Kidney epithelial cell (primary cell): Measurements from ENCODE around the gene UGGT1. TPM values are rescaled to one million over a fixed set of nuclear protein-coding genes. Genes with fewer than 3 reads are reported as not detected.

Experiments used
- DNase-seq: peaks from one replicate; pipeline ENCODE4 v3.0.0-alpha.2; 2010; ENCODE audit warnings: low read depth
- H3K27me3 ChIP-seq: 2 replicates; pipeline ENCODE4 v1.6.0; 2011; ENCODE audit warnings: low read length; ENCODE audit not compliant: control insufficient read depth, insufficient read depth
- H3K36me3 ChIP-seq: 2 replicates; pipeline ENCODE4 v1.5.1; 2011; ENCODE audit warnings: low read length; ENCODE audit not compliant: control insufficient read depth, insufficient read depth
- H3K4me3 ChIP-seq: 2 replicates; pipeline ENCODE4 v1.5.1; 2011; ENCODE audit warnings: low read depth, mild to moderate bottlenecking, control low read depth, low read length
- total RNA-seq: library from RNA; depleted of rRNA; stranded (reverse); fragments of >200 nt; gene quantifications from 2 replicates; pipeline ENCODE4 v1.2.3, GENCODE V29; 2015
- TF ChIP-seq, protein P1 (sequence below): IDR thresholded peaks from 2 replicates; pipeline ENCODE4 v1.5.1; 2011; ENCODE audit warnings: mild to moderate bottlenecking, moderate library complexity, low read length, control low read depth, inconsistent platforms; ENCODE audit not compliant: insufficient read depth, poor library complexity, severe bottlenecking

Gene UGGT1
- total RNA-seq, 1 donor from 2014 or later: 67.8 TPM

DNA sequence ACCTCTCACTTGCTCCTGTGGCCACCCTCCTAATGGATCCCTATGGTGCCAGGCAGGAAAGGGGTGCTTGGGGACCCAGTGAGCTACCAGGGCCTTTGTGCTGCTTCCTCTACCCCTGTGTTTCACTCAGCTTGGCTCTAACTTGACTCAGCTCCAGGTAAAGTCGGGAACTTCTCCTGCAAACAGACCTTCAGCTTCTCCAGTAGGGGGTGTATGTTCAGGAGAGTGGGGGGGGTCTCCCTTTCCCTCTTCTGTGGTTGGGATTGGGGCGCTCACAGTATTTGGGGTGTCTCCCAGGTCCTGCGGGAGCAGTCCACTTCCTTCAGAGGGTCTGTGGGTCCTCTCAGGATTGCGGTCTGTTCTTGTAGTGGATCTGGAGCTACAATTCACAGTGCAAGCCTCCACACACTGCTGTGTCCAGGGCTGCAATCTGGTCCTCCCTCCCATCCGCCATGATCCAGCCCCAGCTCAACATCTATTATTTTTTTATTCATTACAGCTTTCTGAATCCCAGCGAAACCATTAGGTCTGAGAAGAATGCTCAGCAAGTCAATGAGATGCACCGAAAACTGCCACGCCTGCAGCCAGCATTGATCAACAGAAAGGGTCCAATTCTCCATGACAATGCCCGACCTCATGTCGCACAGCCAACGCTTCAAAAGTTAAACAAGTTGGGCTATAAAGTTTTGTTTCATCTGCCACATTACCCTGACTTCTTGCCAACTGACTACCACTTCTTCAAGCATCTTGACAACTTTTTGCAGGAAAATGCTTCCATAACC, 36.7 kb upstream of the UGGT1 start:
- H3K36me3 ChIP-seq: no peaks in the 10 kb centered on the region
- TF ChIP-seq, protein P1, sequence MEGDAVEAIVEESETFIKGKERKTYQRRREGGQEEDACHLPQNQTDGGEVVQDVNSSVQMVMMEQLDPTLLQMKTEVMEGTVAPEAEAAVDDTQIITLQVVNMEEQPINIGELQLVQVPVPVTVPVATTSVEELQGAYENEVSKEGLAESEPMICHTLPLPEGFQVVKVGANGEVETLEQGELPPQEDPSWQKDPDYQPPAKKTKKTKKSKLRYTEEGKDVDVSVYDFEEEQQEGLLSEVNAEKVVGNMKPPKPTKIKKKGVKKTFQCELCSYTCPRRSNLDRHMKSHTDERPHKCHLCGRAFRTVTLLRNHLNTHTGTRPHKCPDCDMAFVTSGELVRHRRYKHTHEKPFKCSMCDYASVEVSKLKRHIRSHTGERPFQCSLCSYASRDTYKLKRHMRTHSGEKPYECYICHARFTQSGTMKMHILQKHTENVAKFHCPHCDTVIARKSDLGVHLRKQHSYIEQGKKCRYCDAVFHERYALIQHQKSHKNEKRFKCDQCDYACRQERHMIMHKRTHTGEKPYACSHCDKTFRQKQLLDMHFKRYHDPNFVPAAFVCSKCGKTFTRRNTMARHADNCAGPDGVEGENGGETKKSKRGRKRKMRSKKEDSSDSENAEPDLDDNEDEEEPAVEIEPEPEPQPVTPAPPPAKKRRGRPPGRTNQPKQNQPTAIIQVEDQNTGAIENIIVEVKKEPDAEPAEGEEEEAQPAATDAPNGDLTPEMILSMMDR: no peak
- no peak for DNase-seq
- no peak overlapping the region for H3K4me3 ChIP-seq
- no peaks in the 10 kb centered on the region for H3K27me3 ChIP-seq

DNA sequence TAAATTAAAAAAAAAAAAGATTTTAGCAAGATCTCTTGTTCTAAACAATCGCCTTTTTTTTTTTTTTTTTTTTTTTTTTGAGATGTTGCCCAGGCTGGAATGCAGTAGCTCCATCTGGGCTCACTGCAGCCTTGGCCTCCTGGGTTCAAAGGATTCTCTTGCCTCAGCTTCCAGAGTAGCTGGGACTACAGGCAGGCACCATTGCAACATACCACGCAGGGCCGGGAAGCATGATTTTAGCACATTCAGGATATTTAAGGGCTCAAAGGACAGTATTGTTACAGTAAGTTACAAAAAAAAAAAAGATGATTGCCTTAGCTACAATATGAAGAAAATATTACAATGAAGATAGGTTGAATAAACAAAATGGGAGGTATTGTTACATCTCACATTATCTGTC, 33.7 kb upstream of the UGGT1 start:
- H3K27me3 ChIP-seq: no peaks in the 10 kb centered on the region
- H3K36me3 ChIP-seq: no peaks in the 10 kb centered on the region
- H3K4me3 ChIP-seq: no peak overlapping the region
- TF ChIP-seq, protein P1: no peak
- no peak for DNase-seq

DNA sequence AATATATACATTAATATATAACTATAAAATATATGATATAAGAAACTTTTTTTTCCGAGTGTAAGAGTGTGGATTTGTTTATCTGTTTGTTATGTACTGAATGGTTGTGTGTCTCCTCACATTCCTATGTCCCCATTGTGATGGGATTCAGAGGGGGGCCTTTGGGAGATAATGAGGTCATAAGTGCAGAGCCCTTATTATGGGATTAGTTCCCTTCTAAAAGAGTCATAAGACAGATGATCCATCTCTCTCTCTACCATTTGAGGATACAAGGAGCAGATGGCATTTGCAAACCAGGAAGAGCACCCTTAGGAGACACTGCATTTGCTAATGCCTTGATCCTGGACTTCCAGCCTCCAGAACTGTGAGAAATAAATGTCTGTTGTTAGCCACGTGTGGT, 32.9 kb upstream of the UGGT1 start:
- no peak overlapping the region for H3K4me3 ChIP-seq
- TF ChIP-seq, protein P1: no peak
- H3K27me3 ChIP-seq: no peaks in the 10 kb centered on the region
- DNase-seq: no peak
- no peaks in the 10 kb centered on the region for H3K36me3 ChIP-seq

DNA sequence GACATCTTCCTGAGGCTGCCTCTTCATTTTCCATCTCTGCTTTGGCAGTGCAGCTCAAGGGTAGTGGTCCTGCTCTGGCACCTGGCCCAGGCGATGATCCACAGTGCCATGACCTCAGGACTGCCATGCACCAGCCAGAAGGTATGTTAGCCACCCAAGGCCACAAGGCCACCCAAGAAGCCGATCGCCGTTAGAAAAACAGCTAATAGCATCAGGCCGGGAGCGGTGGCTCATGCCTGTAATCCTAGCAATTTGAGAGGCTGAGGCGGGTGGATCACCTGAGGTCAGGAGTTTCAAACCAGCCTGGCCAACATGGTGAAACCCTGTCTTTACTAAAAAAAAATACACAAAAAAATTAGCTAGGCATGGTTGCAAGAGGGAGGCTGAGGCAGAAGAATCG, 28.4 kb upstream of the UGGT1 start:
- DNase-seq: no peak
- H3K4me3 ChIP-seq: no peak overlapping the region

DNA sequence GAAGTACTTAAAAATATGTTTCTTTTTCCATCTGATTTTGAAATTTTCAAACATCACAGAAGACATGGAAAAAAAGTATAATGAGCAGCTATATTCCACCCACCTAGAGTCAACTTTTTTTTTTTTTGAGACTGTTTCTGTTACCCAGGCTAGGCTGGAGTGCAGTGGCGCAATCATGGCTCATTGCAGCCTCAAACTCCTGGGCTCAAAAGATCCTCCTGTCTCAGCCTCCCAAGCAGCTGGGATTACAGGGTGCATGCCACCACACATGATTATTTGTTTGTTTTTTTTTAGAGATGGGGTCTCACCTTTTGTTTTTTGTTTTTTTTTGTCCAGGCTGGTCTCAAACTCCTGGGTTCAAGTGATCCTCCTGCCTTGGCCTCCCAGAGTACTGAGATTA, 26.6 kb upstream of the UGGT1 start:
- DNase-seq: no peak
- TF ChIP-seq, protein P1: no peak

More for the DNA sequence above, 28.4 kb upstream of the UGGT1 start:
- TF ChIP-seq, protein P1: no peak
- no peaks in the 10 kb centered on the region for H3K27me3 ChIP-seq
- no peaks in the 10 kb centered on the region for H3K36me3 ChIP-seq

DNA sequence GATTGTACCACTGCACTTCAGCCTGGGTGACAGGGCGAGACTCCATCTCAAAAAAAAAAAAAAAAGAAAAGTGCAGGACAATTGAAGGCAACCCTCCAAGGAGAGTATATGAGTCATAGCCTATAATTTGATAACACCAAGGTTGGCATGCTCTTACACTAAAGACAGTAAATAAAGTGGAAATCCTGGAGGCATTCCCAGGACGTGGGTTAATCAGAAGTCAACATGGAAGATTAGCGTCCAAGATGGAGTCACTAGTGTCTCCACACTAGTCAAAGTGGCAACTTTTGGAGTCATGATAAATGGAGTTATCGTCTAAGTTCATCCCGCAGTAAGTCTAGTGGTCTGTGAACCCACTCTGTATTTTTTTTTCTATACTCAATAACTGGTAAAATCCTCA, 21.2 kb upstream of the UGGT1 start:
- no peak overlapping the region for H3K4me3 ChIP-seq
- no peak for DNase-seq
- TF ChIP-seq, protein P1: no peak
- H3K27me3 ChIP-seq: no peaks in the 10 kb centered on the region
- no peaks in the 10 kb centered on the region for H3K36me3 ChIP-seq

More for the DNA sequence above, 26.6 kb upstream of the UGGT1 start:
- H3K27me3 ChIP-seq: no peaks in the 10 kb centered on the region
- H3K4me3 ChIP-seq: no peak overlapping the region
- H3K36me3 ChIP-seq: no peaks in the 10 kb centered on the region
